Esophagus (tissue), 2 donors: Measurements from ENCODE around the gene SPATA21. TPM values are rescaled to one million over a fixed set of nuclear protein-coding genes. Genes with fewer than 3 reads are reported as not detected.
"Not testable (repeated sequence)": the region's sequence is repeated elsewhere in the genome, so short reads cannot be mapped to it uniquely, and the experiment has no call there.

Source experiments
- H3K27ac ChIP-seq, 2 donors: one replicate each; pipeline ENCODE4 v1.5.1; 2013; ENCODE audit warnings: low read depth in 2 of 2, mild to moderate bottlenecking in 2 of 2, inconsistent platforms in 1 of 2, low read length in 1 of 2, moderate library complexity in 1 of 2
- H3K27me3 ChIP-seq, 2 donors: one replicate each; pipeline ENCODE4 v1.6.1; 2013; ENCODE audit warnings: low read length in 2 of 2, control low read depth in 1 of 2, mild to moderate bottlenecking in 1 of 2; ENCODE audit not compliant: insufficient read depth in 2 of 2, control insufficient read depth in 1 of 2
- H3K36me3 ChIP-seq, 2 donors: one replicate each; pipeline ENCODE4 v1.6.1; 2013; ENCODE audit warnings: low read length in 1 of 2; ENCODE audit not compliant: control insufficient read depth in 2 of 2, insufficient read depth in 2 of 2
- H3K4me1 ChIP-seq, 2 donors: one replicate each; pipeline ENCODE4 v1.6.1; 2013; ENCODE audit warnings: low read length in 1 of 2; ENCODE audit not compliant: control insufficient read depth in 2 of 2, insufficient read depth in 2 of 2
- H3K4me3 ChIP-seq, 2 donors: one replicate each; pipeline ENCODE4 v1.5.1; 2013; ENCODE audit warnings: low read length in 2 of 2, mild to moderate bottlenecking in 2 of 2, low read depth in 1 of 2, moderate library complexity in 1 of 2
- H3K9me3 ChIP-seq, 2 donors: one replicate each; pipeline ENCODE4 v1.6.1; 2013; ENCODE audit warnings: mild to moderate bottlenecking in 2 of 2, low read depth in 1 of 2, low read length in 1 of 2, moderate library complexity in 1 of 2; ENCODE audit not compliant: control insufficient read depth in 2 of 2, insufficient read depth in 1 of 2
- WGBS, 2 donors: extraction: QIAGEN DNeasy Blood & Tissue Kit; methylation state at CpG; one replicate each; pipeline ENCODE4 v1.1.7; 2013; 5-methylcytosine and 5-hydroxymethylcytosine counted together
- polyA plus RNA-seq, 2 donors: library from polyadenylated mRNA; stranded (reverse); fragments of 200-250 nt; gene quantifications; one replicate each; pipeline ENCODE4 v1.2.3, GENCODE V29; 2013
- donor health status: healthy with polysubstance abuse.
- donor health status: Bipolar disorder and iron deficiency.

SPATA21 gene, protein sequence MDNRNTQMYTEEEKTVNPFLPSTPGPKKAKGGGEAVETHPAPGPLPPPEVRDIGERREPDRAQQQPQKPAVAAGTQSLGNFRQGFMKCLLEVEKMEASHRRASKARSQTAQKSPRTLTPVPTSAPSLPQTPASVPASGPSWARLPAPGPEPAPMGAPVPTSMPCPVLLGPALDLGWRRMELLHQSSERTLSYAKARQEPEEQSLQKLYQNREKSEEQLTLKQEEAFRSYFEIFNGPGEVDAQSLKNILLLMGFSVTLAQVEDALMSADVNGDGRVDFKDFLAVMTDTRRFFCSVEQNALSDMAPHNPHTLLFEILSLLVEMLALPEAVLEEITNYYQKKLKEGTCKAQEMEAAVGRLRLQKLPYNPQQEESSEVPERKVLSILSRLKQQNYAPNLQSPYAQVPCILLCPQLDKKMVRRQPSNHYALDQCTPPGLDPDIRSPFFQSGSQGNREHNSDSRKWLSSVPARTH
- polyA plus RNA-seq, result under 1 TPM; 0.08 to 0.13 TPM

DNA sequence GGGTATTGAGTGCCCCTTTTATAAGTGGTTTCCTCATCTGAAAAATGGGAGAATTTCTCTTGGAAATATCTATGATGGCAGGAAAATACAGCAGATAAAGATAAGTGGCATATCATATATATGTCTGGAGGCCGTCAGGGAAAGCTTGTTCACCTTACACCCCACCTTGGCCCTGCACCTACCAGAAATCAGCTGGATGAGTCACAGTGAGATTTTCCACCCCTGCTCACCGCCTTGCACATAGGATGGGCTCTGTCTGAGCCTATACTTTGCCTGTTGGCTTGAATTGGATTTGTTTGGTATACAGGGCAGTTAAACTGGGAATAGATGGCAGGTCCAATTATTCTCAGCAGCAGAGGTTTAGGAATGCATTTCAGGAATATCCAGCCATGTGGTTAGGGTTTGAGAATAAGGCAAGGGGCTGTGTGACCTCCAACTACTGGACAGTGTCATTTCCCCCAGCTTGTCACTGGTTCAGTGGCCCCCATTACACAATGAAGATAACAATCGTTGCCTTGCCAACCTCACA lies at the start of gene SPATA21:
SPATA21 (minus strand) TSS at position 479 of the 529 bp plus-strand sequence. CDS start 6,053 bp downstream, outside the sequence.
- no peaks in the 10 kb centered on the region for H3K4me1 ChIP-seq
- no peaks in the 10 kb centered on the region for H3K36me3 ChIP-seq
- no peak within 1 kb of the TSS for H3K4me3 ChIP-seq
- WGBS, 2 donors, result 69 to 72% methylated on average over 3 of the region's 3 CpGs
- no peaks in the 10 kb centered on the region for H3K27me3 ChIP-seq
- no peak within 1 kb of the TSS for H3K27ac ChIP-seq
- no peaks in the 10 kb centered on the region for H3K9me3 ChIP-seq

DNA sequence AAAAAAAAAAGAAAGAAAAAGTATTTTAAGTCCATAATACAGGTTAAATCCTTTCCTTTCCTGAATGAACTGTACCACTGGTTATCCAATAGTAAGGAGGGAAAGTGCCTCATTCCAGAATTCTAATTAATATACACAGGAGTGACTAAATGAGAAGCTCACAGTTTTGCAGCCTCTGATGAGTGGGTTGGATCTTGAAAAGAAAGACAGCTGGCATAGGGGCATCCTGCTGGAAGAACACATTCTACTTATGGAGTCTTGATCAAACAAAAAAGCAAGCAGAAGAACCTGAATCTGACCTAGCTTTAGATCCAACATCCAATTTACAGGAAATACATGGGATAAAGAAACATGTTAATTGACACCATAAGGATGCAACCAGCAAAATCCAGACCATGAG lies 49.8 kb upstream of the SPATA21 start:
- H3K36me3 ChIP-seq, result peaks cover 0 to 17% of the 10 kb centered on the region in 2 donors
- not testable (repeated sequence) for H3K9me3 ChIP-seq, H3K27me3 ChIP-seq, H3K4me3 ChIP-seq, H3K4me1 ChIP-seq, H3K27ac ChIP-seq

- not testable (repeated sequence) for H3K27me3 ChIP-seq, H3K9me3 ChIP-seq, H3K4me3 ChIP-seq, H3K4me1 ChIP-seq, H3K27ac ChIP-seq
- 86 to 87% methylated on average over 8 of the region's 8 CpGs for WGBS, 2 donors
- peaks cover 0 to 17% of the 10 kb centered on the region in 2 donors for H3K36me3 ChIP-seq
These were observed 49.1 kb upstream of the SPATA21 start for GRCh38 chr1:16486316-16486715.

DNA sequence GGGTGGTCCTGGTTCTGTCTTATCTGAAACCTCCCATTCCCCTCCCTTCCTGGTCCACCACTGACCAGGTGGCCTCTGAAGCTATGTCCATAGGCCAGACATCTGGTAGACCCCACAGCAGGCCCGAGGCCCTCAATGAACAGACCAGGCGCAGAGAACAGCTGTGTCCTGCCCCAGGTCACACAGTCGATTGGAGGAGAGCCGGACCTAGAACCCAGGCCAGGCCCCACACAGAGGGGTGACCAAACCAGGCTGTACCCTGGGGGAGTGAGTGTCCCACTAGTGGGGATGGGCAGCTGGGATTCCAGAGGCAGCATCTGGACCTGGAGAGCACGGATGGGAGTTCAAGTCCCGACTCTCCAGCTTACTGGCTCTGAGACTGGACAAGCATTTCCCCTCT lies 47.7 kb upstream of the SPATA21 start:
- Histone ChIP-seq H3K36me3 (peaks cover 0 to 14% of the 10 kb centered on the region in 2 donors), H3K27me3 (no peaks in the 10 kb centered on the region), H3K27ac (no peak overlapping the region), H3K4me1 (no peaks in the 10 kb centered on the region), H3K4me3 (no peak overlapping the region), H3K9me3 (no peaks in the 10 kb centered on the region)
- WGBS, 2 donors, result 91 to 92% methylated on average over 6 of the region's 6 CpGs

DNA sequence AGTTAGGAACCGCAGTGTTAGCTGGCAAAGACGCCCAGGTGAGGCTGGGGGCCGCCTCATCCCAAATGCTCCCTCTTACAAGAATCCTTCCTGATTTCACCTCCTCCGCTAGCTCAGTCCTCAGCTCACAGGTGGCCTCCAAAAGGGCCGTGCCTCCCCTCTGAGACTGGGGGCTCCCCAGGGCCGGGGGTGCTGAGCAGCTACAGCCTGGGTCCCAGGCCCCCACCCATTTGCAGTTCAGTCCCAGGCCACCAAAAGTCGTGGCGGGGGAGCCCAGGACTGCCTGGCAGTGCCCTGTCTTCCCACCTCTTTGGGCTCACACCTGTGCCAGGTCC lies 47.2 kb upstream of the SPATA21 start:
- no peaks in the 10 kb centered on the region for H3K9me3 ChIP-seq
- 95 to 96% methylated on average over 8 of the region's 8 CpGs for WGBS, 2 donors
- peaks cover 0 to 11% of the 10 kb centered on the region in 2 donors for H3K36me3 ChIP-seq

DNA sequence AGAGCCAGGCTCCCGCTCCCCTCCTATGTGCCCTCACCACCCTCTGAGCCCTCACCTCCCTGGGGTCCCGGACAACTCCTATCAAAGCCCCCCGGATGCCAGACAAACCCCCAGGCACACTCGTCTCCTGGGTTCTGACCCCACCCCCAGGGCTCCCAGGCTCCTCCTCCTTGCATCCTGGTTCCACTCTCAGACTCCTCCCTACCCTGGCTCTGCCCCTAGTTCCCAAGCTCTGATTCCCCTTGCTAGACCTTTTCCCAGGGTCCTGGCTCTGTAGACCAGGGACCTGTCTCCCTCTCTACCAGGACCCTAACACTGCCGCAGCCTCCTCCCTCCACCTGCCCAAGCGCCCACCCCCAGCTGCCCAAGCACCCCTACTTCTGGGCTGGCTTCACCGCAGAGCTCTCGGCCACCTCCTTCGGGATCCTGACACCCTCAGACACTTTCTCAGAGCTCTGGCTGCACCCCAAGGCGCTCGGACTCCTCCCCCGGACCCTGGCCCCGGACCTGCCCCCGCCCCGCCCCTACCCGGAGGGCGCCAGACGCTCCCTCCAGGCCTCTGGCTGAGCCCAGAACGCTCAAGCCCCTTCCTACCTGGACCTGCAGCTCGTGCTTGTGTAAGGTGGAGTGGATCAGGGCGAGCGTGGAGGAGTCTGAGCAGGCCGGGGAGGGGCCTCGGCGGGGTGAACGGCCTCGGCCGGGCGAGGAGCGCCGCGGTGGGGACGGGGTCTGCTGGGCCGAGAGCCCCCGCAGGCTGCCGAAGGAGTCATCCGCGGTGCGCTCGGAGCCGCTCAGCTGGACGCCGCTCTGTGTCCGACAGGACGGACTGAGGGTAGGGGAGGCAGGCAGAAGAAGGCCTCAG lies 46.6 kb upstream of the SPATA21 start:
- H3K4me1 ChIP-seq, H3K27ac ChIP-seq, H3K9me3 ChIP-seq, H3K4me3 ChIP-seq, H3K27me3 ChIP-seq: not testable (repeated sequence)
- 85 to 88% methylated on average over 33 to 45 of the region's 45 CpGs for WGBS, 2 donors
- peaks cover 0 to 10% of the 10 kb centered on the region in 2 donors for H3K36me3 ChIP-seq

More for the DNA sequence above, 47.2 kb upstream of the SPATA21 start:
- no peak overlapping the region for H3K27ac ChIP-seq
- H3K27me3 ChIP-seq, result no peaks in the 10 kb centered on the region
- H3K4me1 ChIP-seq, result no peaks in the 10 kb centered on the region
- H3K4me3 ChIP-seq, result no peak overlapping the region

- H3K27ac ChIP-seq, H3K4me3 ChIP-seq, H3K27me3 ChIP-seq, H3K4me1 ChIP-seq, H3K9me3 ChIP-seq: not testable (repeated sequence)
- peaks cover 0 to 12% of the 10 kb centered on the region in 2 donors for H3K36me3 ChIP-seq
- 98 to 99% methylated on average over 26 of the region's 26 CpGs for WGBS, 2 donors
These were observed 45.9 kb upstream of the SPATA21 start for GRCh38 chr1:16483146-16483545.

DNA sequence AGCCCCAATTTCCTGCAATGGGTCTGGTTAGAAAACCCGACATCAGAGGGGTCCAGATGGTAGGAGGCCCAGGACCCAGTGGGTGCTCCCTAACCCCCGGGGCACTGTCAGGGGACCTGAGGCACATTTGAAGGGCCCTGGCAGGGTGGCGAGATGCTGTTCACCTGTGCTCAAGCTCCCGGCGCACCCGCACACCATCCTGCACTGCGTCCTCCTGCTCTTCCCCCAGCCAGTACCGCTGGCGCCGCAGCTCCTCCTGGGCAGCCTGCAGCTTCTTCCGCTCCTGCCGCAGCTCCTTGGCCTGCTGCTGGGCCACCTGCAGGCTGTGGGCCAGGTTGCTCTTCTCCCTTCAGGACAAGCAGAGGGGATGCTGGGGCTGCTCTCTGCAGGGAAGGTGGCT lies 40.9 kb upstream of the SPATA21 start:
- Histone ChIP-seq H3K4me3 (no peak overlapping the region), H3K9me3 (no peaks in the 10 kb centered on the region), H3K4me1 (no peaks in the 10 kb centered on the region), H3K36me3 (peaks cover 0 to 23% of the 10 kb centered on the region in 2 donors), H3K27ac (no peak overlapping the region), H3K27me3 (no peaks in the 10 kb centered on the region)
- 96% methylated on average over 10 to 12 of the region's 12 CpGs for WGBS, 2 donors

- not testable (repeated sequence) for H3K4me3 ChIP-seq, H3K9me3 ChIP-seq, H3K27ac ChIP-seq, H3K4me1 ChIP-seq, H3K27me3 ChIP-seq
- 90 to 93% methylated on average over 22 to 29 of the region's 29 CpGs for WGBS, 2 donors
- H3K36me3 ChIP-seq, result peaks cover 0 to 23% of the 10 kb centered on the region in 2 donors
These were observed 38.8 kb upstream of the SPATA21 start for GRCh38 chr1:16475771-16476770.
